HUES6 (cell line): Measurements from ENCODE around the gene LFNG.

Experiments
- H3K27ac ChIP-seq: 2 replicates; pipeline ENCODE4 v1.7.0; 2013; ENCODE audit warnings: low read depth, mild to moderate bottlenecking, low read length, inconsistent platforms
- H3K27me3 ChIP-seq: 2 replicates; pipeline ENCODE4 v1.6.1; 2013; ENCODE audit warnings: low read length; ENCODE audit not compliant: control insufficient read depth, insufficient read depth
- H3K36me3 ChIP-seq: 2 replicates; pipeline ENCODE4 v1.6.1; 2013; ENCODE audit warnings: low read length; ENCODE audit not compliant: control insufficient read depth, insufficient read depth
- H3K4me1 ChIP-seq: 2 replicates; pipeline ENCODE4 v1.6.1; 2013; ENCODE audit warnings: low read length; ENCODE audit not compliant: control insufficient read depth, insufficient read depth
- H3K4me3 ChIP-seq: 2 replicates; pipeline ENCODE4 v1.5.1; 2013; ENCODE audit warnings: low read depth, low read length
- H3K9ac ChIP-seq: one replicate; pipeline ENCODE4 v1.6.1; 2013; ENCODE audit warnings: mild to moderate bottlenecking, low read length
- H3K9me3 ChIP-seq: 2 replicates; pipeline ENCODE4 v1.6.1; 2013; ENCODE audit warnings: low read depth, low read length; ENCODE audit not compliant: control insufficient read depth, insufficient read depth

Gene LFNG

DNA sequence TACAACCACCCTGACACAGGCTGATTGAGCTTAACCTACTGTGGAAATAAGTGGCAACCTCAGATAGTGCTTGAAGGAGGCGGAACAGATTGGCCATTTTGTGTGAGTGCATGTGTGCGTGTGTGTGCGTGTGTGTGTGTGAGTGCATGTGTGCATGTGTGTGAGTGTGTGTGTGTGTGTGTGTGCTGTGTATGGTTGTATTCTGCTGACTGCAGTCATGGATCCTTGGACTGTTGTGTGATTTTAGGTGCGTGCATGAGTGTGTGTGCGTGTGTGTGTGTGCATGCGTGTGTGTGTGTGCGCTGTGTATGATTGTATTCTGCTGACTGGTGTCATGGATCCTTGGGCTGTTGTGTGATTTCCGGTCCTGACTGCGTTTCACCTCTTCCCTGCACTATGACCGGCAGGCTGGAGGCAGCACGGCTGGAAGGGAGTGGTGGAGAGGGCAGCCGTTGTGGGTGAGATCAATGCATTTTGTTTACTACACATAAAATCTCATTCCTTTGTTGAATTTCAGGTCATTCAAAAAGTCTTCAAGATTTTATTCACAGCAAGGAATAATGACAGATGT is 45.5 kb downstream of the LFNG start:
- Histone ChIP-seq H3K27ac (no peak overlapping the region), H3K36me3 (no peaks in the 10 kb centered on the region), H3K9me3 (no peaks in the 10 kb centered on the region), H3K9ac (no peak overlapping the region), H3K4me3 (no peak overlapping the region), H3K27me3 (no peaks in the 10 kb centered on the region), H3K4me1 (peaks cover 6% of the 10 kb centered on the region; the same call in 1 of the 2 replicates)

DNA sequence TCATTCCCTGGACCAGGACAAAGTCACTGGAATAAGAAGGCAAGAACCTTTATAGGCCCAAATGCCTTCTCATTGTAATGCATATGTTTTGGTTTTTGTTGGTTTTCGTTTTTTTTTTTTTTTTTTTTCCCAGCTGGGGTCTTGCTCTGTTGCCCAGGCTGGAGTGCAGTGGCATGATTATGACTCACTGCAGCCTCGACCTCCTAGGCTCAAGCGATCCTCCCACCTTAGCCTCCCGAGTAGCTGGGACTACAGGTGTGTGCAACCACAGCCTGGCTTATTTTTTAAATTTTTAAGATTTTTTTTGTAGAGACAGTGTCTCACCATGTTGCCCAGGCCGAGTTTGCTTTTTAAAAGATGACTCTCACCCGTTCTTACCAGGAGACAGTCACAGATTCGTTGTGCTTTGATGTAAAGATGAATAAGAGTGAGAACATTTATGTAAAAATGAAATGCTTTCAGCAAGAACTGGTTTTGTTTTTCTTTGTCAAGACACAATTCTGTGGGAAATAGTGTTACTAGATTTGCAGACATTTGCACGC is 46.8 kb downstream of the LFNG start:
- Histone ChIP-seq H3K9ac (no peak overlapping the region), H3K27me3 (no peaks in the 10 kb centered on the region), H3K9me3 (no peaks in the 10 kb centered on the region), H3K4me3 (no peak overlapping the region), H3K36me3 (no peaks in the 10 kb centered on the region), H3K27ac (no peak overlapping the region), H3K4me1 (0 out of 2 replicates have a peak, but pooled peaks cover 3% of the 10 kb centered on the region)

DNA sequence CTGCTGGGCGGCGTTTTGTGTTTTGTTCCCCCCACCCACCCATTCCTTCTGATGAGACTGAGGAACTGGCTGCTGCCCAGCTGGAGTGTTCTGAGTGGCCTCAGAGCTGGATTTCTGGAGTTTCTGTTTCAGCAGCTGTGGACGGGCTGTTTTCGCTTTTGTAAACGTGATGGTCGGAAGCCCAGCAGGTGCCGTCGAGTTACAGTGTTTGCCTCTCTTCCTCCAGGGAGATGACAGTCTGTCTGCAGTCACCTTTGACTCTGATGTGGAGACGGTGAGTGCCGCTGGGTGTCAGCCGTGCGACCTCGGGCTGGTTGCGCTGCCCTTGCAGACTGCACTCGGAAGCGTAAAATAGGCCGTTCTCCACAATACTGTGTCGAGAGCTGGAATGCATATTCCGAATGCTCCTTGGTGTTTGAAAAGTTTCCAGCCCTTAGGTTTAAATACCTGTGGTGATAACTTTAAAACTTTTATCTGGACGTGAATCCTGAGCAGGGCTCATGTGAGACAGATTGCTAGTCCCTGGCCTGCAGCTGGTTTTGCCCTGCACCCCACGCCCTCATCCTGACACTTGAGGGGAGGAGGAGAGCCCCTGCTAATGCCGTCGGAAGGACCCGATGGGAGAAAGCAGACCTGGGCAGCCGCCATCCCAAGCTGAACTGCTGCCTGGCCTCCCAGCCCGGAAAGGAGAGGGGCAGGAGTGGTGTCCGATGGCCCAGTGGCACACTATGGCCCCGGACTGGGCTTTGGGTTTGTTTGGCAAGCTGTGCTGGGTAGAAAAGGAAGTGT is 47.5 kb downstream of the LFNG start:
- Histone ChIP-seq H3K4me1 (0 out of 2 replicates have a peak, but pooled peaks cover 3% of the 10 kb centered on the region), H3K36me3 (no peaks in the 10 kb centered on the region), H3K27ac (no peak overlapping the region), H3K9me3 (no peaks in the 10 kb centered on the region), H3K27me3 (no peaks in the 10 kb centered on the region), H3K4me3 (no peak overlapping the region), H3K9ac (no peak overlapping the region)

DNA sequence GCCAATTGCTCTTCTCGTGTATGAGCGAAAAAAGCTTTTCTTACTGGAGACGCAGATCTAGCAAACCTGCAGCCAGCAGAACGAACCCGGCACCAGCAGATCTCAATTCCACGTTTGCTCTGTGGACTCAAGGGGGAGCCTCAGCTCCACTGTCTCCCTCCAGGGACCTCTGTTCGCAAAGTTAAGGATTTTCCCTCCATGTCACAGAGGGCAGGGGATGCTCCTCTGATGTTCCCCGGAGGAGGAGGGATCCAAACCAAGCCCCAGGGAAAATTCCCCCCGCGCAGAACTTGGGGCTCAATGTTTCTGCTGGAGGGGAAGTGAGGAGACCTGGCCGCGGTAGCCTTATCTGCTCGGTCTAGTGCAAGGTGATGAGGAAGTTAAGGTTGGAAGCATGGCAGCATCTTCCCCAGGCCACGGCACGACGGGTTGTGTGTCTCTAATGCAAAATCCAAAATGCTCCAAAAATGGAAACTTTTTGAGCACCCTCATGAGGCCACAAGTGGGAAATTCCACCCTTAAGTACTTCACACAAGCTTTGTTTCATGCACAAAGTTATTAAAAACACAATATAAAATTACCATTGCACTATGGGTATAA is 48.2 kb downstream of the LFNG start:
- no peaks in the 10 kb centered on the region for H3K36me3 ChIP-seq
- H3K4me3 ChIP-seq, result no peak overlapping the region
- H3K9me3 ChIP-seq, result no peaks in the 10 kb centered on the region
- 0 out of 2 replicates have a peak, but pooled peaks cover 3% of the 10 kb centered on the region for H3K4me1 ChIP-seq
- H3K27ac ChIP-seq, result no peak overlapping the region
- no peak overlapping the region for H3K9ac ChIP-seq
- H3K27me3 ChIP-seq, result no peaks in the 10 kb centered on the region

DNA sequence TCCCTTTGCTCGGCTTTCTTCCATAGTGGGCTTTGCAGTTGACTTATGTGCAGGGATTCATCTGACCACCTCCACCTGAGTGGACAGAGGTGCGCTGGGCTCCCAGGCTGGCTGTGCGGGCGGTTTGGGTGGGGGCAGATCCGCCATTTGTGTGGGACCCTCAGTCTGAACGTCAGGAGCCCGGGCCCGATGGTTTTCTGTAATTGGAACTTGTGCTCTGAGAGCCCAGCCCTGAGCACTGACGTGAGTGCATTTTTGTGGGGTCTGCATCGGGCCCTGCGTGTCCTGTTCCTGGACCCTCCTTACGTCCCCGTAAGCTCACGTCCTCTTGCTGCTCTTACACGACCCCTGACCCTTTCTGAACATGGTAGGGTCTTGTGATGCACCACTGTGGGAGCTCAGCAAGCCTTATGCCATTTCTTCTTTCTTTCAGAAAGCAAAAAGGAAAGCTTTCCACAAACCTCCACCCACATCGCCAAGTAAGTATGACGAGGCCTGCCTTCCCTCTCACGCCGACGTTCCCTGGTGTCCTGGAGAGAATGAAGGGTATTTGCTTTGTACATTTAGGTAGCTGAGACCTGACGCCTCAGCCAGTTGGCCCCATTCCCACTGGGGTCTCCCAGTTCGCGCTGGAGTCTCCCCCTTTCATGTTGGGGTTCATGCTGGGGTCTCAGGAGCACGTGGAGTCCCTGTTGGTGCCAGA is 49.1 kb downstream of the LFNG start:
- Histone ChIP-seq H3K4me3 (no peak overlapping the region), H3K4me1 (0 out of 2 replicates have a peak, but pooled peaks cover 3% of the 10 kb centered on the region), H3K36me3 (no peaks in the 10 kb centered on the region), H3K27ac (no peak overlapping the region), H3K9ac (no peak overlapping the region), H3K9me3 (no peaks in the 10 kb centered on the region), H3K27me3 (no peaks in the 10 kb centered on the region)

DNA sequence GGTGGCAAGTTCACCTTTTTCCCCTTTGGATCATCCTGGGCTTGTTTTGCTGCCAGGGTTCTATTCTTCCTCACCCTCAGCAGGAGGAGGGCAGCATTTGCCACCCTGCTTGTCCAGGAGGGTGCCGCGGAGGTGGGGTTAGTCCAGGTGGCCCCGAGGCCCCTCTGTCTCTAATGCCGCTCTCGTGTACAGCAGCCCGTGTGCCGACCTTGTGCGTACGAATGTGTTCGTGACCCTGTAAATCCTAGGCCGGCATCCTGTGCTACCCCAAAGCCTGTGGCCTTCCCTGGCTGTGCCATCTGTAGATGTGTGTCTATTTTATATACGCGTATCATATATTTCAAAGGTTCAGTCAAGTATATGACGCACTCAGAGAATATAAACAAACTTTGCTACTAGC is 49.8 kb downstream of the LFNG start:
- no peaks in the 10 kb centered on the region for H3K27me3 ChIP-seq
- no peak overlapping the region for H3K9ac ChIP-seq
- H3K4me1 ChIP-seq, result 0 out of 2 replicates have a peak, but pooled peaks cover 3% of the 10 kb centered on the region
- H3K4me3 ChIP-seq, result no peak overlapping the region
- H3K36me3 ChIP-seq, result no peaks in the 10 kb centered on the region
- H3K9me3 ChIP-seq, result no peaks in the 10 kb centered on the region
- no peak overlapping the region for H3K27ac ChIP-seq

- no peak overlapping the region for H3K9ac ChIP-seq
- H3K4me3 ChIP-seq, result no peak overlapping the region
- H3K27me3 ChIP-seq, result no peaks in the 10 kb centered on the region
- H3K4me1 ChIP-seq, result 0 out of 2 replicates have a peak, but pooled peaks cover 3% of the 10 kb centered on the region
- no peak overlapping the region for H3K27ac ChIP-seq
- H3K36me3 ChIP-seq, result no peaks in the 10 kb centered on the region
- no peaks in the 10 kb centered on the region for H3K9me3 ChIP-seq
These were observed 50.4 kb downstream of the LFNG start for GRCh38 chr7:2570021-2570420.

DNA sequence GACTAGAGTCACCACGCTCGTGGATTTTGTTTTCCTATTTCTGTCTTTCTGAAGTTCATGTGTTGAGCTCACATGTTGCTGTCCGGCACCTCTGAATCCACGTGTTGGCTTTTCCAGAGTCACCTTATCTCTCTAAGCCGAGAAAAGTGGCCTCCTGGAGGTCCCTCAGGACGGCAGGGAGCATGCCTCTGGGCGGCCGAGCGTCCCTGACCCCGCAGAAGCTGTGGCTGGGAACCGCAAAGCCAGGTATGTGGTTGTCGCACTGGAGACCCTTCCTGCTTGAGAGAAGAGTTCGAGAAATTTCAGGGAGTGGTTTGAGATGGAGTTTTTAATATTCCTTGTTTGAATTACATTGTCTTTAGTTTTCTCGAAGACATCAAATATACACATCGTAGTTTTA is 51.8 kb downstream of the LFNG start:
- H3K9ac ChIP-seq, result no peak overlapping the region
- H3K4me3 ChIP-seq, result no peak overlapping the region
- no peaks in the 10 kb centered on the region for H3K36me3 ChIP-seq
- no peak overlapping the region for H3K27ac ChIP-seq
- 0 out of 2 replicates have a peak, but pooled peaks cover 3% of the 10 kb centered on the region for H3K4me1 ChIP-seq
- H3K27me3 ChIP-seq, result no peaks in the 10 kb centered on the region
- no peaks in the 10 kb centered on the region for H3K9me3 ChIP-seq

GRCh38 chr7:2572101-2572842 is 52.7 kb downstream of the LFNG start:
- H3K4me1 ChIP-seq, result no peaks in the 10 kb centered on the region
- H3K36me3 ChIP-seq, result no peaks in the 10 kb centered on the region
- H3K27ac ChIP-seq, result no peak overlapping the region
- no peak overlapping the region for H3K4me3 ChIP-seq
- H3K9me3 ChIP-seq, result no peaks in the 10 kb centered on the region
- no peaks in the 10 kb centered on the region for H3K27me3 ChIP-seq
- no peak overlapping the region for H3K9ac ChIP-seq

DNA sequence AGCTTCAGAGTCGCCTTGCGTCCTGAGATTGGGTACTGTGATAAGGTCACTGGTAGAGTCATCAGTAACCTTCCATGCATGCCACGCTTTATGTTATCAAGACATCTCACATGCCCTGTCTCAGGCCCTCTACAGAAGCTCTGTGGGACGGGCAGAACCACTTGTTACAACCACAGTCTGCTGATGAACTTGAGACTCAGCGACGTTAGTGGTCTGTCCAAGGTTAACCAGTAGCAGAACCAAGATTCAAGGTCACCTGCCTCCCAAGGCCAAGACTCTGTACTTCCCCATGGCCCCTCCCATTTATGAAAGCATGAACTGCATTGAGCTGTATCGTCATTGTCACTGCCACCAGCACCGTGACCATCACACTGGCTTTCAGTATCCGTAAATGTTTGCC is 54.2 kb downstream of the LFNG start:
- Histone ChIP-seq H3K9ac (no peak overlapping the region), H3K9me3 (no peaks in the 10 kb centered on the region), H3K4me1 (no peaks in the 10 kb centered on the region), H3K27me3 (no peaks in the 10 kb centered on the region), H3K4me3 (no peak overlapping the region), H3K27ac (no peak overlapping the region), H3K36me3 (no peaks in the 10 kb centered on the region)
